Endodermal cell (in vitro differentiated cells): Measurements from ENCODE around the gene MISP3. TPM values are rescaled to one million over a fixed set of nuclear protein-coding genes. Genes with fewer than 3 reads are reported as not detected.
"Not testable (repeated sequence)": the region's sequence is repeated elsewhere in the genome, so short reads cannot be mapped to it uniquely, and the experiment has no call there.

ENCODE experiments used
- DNase-seq: peaks from one replicate; pipeline ENCODE4 v3.0.0-alpha.2; 2017
- H3K27ac ChIP-seq: 2 replicates; pipeline ENCODE4 v1.5.1; 2013; ENCODE audit warnings: mild to moderate bottlenecking, low read depth, low read length, moderate library complexity
- H3K27me3 ChIP-seq: 2 replicates; pipeline ENCODE4 v1.6.1; 2013; ENCODE audit warnings: mild to moderate bottlenecking, low read length, moderate library complexity; ENCODE audit not compliant: insufficient read depth, control insufficient read depth, poor library complexity, severe bottlenecking
- H3K36me3 ChIP-seq: 2 replicates; pipeline ENCODE4 v1.7.0; 2013; ENCODE audit warnings: mild to moderate bottlenecking, low read length, moderate library complexity; ENCODE audit not compliant: control insufficient read depth, insufficient read depth
- H3K4me1 ChIP-seq: one replicate; pipeline ENCODE4 v1.7.0; 2013; ENCODE audit warnings: low read length; ENCODE audit not compliant: control insufficient read depth, insufficient read depth
- H3K4me3 ChIP-seq: 2 replicates; pipeline ENCODE4 v1.5.1; 2013; ENCODE audit warnings: mild to moderate bottlenecking, low read length, moderate library complexity
- H3K9ac ChIP-seq: 2 replicates; pipeline ENCODE4 v1.6.1; 2013; ENCODE audit warnings: mild to moderate bottlenecking, low read length, moderate library complexity; ENCODE audit not compliant: poor library complexity, severe bottlenecking; ENCODE audit errors: extremely low read depth
- H3K9me3 ChIP-seq: 2 replicates; pipeline ENCODE4 v1.6.1; 2013; ENCODE audit warnings: mild to moderate bottlenecking, low read length, moderate library complexity; ENCODE audit not compliant: control insufficient read depth
- H3K27ac Mint-ChIP-seq: 2 replicates; pipeline ENCODE4 v1.8.0; 2020; ENCODE audit warnings: mixed read lengths
- H3K27me3 Mint-ChIP-seq: 2 replicates; pipeline ENCODE4 v1.8.0; 2021; ENCODE audit warnings: mild to moderate bottlenecking, mixed read lengths; ENCODE audit not compliant: insufficient read depth
- H3K36me3 Mint-ChIP-seq: 2 replicates; pipeline ENCODE4 v1.8.0; 2020; ENCODE audit warnings: low read depth, mixed read lengths
- H3K4me1 Mint-ChIP-seq: 2 replicates; pipeline ENCODE4 v1.8.0; 2020; ENCODE audit warnings: mixed read lengths
- H3K4me3 Mint-ChIP-seq: 2 replicates; pipeline ENCODE4 v1.8.0; 2020; ENCODE audit warnings: mild to moderate bottlenecking, moderate library complexity, mixed read lengths
- H3K9me3 Mint-ChIP-seq: 2 replicates; pipeline ENCODE4 v1.8.0; 2020; ENCODE audit warnings: mild to moderate bottlenecking, mixed read lengths
- CTCF ChIP-seq: fragments of 200-600 bp; sonication (generic); conservative IDR thresholded peaks from 2 replicates; pipeline ENCODE4 v1.5.0; 2021; ENCODE audit warnings: antibody characterized with exemption, mild to moderate bottlenecking
- WGBS, 2 experiments: methylation state at CpG; one replicate each; pipeline versions ENCODE4 v1.1.5 to v1.1.7; 2013; ENCODE audit warnings: missing lambda C conversion rate in 2 of 2, mixed read lengths in 1 of 2; ENCODE audit not compliant: insufficient coverage in 1 of 2, insufficient read length in 1 of 2; 5-methylcytosine and 5-hydroxymethylcytosine counted together
- total RNA-seq, 2 donors: library from RNA; stranded (reverse); fragmentation: NEBNext Ultra II Directional in 1 of 2; extraction: Animal tissue kit (Norgen Biotek cat#: 25700) in 1 of 2; gene quantifications; 2 replicates in 1 of 2; 3 replicates in 1 of 2; pipeline ENCODE4 v1.2.1, GENCODE V29; 2021

MISP3 gene
- total RNA-seq, 2 donors from 2014 or later, result 0.73 to 1.4 TPM

GRCh38 chr19:14048443-14049153 lies 24.0 kb upstream of the MISP3 start:
- no peak overlapping the region for H3K4me3 ChIP-seq
- peak; percentile 95 for DNase-seq
- H3K9me3 Mint-ChIP-seq, result peaks cover 5% of the 10 kb centered on the region
- H3K4me3 Mint-ChIP-seq, result no peak overlapping the region
- peaks cover 2% of the 10 kb centered on the region for H3K27me3 Mint-ChIP-seq
- H3K27ac ChIP-seq, result no peak overlapping the region
- no peaks in the 10 kb centered on the region for H3K9me3 ChIP-seq
- no peak overlapping the region for H3K9ac ChIP-seq
- H3K4me1 ChIP-seq, result no peaks in the 10 kb centered on the region
- peak; percentile 94 for TF ChIP-seq CTCF
- no peaks in the 10 kb centered on the region for H3K4me1 Mint-ChIP-seq
- H3K36me3 ChIP-seq, result peaks cover 8% of the 10 kb centered on the region
- no peak overlapping the region for H3K27ac Mint-ChIP-seq
- H3K36me3 Mint-ChIP-seq, result peaks cover 35% of the 10 kb centered on the region
- WGBS, 2 experiments, result 64 to 75% methylated on average over 3 to 7 of the region's 8 CpGs
- no peaks in the 10 kb centered on the region for H3K27me3 ChIP-seq

GRCh38 chr19:14050512-14050911 lies 22.1 kb upstream of the MISP3 start:
- Histone ChIP-seq H3K4me1 (no peaks in the 10 kb centered on the region), H3K36me3 (peaks cover 8% of the 10 kb centered on the region), H3K9me3 (no peaks in the 10 kb centered on the region), H3K9ac (no peak overlapping the region), H3K27ac (no peak overlapping the region), H3K27me3 (no peaks in the 10 kb centered on the region), H3K4me3 (no peak overlapping the region)
- H3K4me3 Mint-ChIP-seq, result no peak overlapping the region
- TF ChIP-seq CTCF, result no peak
- WGBS, 2 experiments, result 94 to 100% methylated on average over 2 to 4 of the region's 4 CpGs
- no peak for DNase-seq
- H3K36me3 Mint-ChIP-seq, result peaks cover 35% of the 10 kb centered on the region
- H3K27ac Mint-ChIP-seq, result no peak overlapping the region
- H3K27me3 Mint-ChIP-seq, result peaks cover 15% of the 10 kb centered on the region
- peaks cover 5% of the 10 kb centered on the region for H3K9me3 Mint-ChIP-seq
- H3K4me1 Mint-ChIP-seq, result no peaks in the 10 kb centered on the region

GRCh38 chr19:14050961-14051360 lies 21.6 kb upstream of the MISP3 start:
- not testable (repeated sequence) for H3K9me3 ChIP-seq, H3K4me1 ChIP-seq, H3K4me1 Mint-ChIP-seq, H3K27ac ChIP-seq, H3K9me3 Mint-ChIP-seq, H3K4me3 Mint-ChIP-seq, H3K4me3 ChIP-seq, H3K9ac ChIP-seq, DNase-seq, H3K27ac Mint-ChIP-seq, H3K36me3 ChIP-seq, H3K27me3 ChIP-seq
- Mint-ChIP-seq H3K27me3 (peaks cover 17% of the 10 kb centered on the region), H3K36me3 (peaks cover 33% of the 10 kb centered on the region)
- TF ChIP-seq CTCF, result peak; percentile 30
- 86 to 96% methylated on average over 11 of the region's 11 CpGs for WGBS, 2 experiments
